ENCODE results near the gene IRF5.

Gene IRF5

GRCh38 chr7:128904381-128905197 lies 33.1 kb upstream of the IRF5 start:
- no peak overlapping the region for H3K4me3 ChIP-seq (ENCODE audit: insufficient read depth, low read length, poor library complexity, severe bottlenecking)
- no peaks in the 10 kb centered on the region for H3K9me2 ChIP-seq (replicated peaks; ENCODE audit: insufficient read depth, low read length)

GRCh38 chr7:128906001-128906765 lies 31.5 kb upstream of the IRF5 start:
- Histone ChIP-seq H3K4me2 (ENCODE audit: low read depth, low read length, poor library complexity, severe bottlenecking) (no peak overlapping the region), H4K20me1 (ENCODE audit: low read depth, low read length) (no peaks in the 10 kb centered on the region), H3F3A (ENCODE audit: insufficient read depth) (no peaks in the 10 kb centered on the region), H3K9ac (ENCODE audit: low read length) (no peak overlapping the region), H3K9me2 (replicated peaks; ENCODE audit: insufficient read depth, low read length) (no peaks in the 10 kb centered on the region), H3K27ac (ENCODE audit: low read depth, low read length) (no peak overlapping the region), H3K79me2 (ENCODE audit: insufficient read depth, low read length) (no peaks in the 10 kb centered on the region), H3K9me3 (ENCODE audit: insufficient read depth, low read length) (no peaks in the 10 kb centered on the region), H3K27me3 (ENCODE audit: low read length) (no peaks in the 10 kb centered on the region), H2AFZ (ENCODE audit: low read depth, low read length, severe bottlenecking) (no peak overlapping the region), H3K4me3 (ENCODE audit: insufficient read depth, low read length, poor library complexity, severe bottlenecking) (no peak overlapping the region), H3K36me3 (ENCODE audit: low read length) (no peaks in the 10 kb centered on the region)
- TF ChIP-seq EZH2phosphoT487 (conservative IDR thresholded peaks at IDR 0.05; ENCODE audit: low read length) (no peak), CTCF (IDR thresholded peaks at IDR 0.05; ENCODE audit: insufficient read depth, low read length, poor library complexity, severe bottlenecking) (no peak)

More at GRCh38 chr7:128904381-128905197, 33.1 kb upstream of the IRF5 start:
- Histone ChIP-seq H3K9me3 (ENCODE audit: insufficient read depth, low read length) (0 out of 2 replicates have a peak, but pooled peaks cover 10% of the 10 kb centered on the region), H3K27me3 (ENCODE audit: low read length) (no peaks in the 10 kb centered on the region), H3K27ac (ENCODE audit: low read depth, low read length) (no peak overlapping the region), H4K20me1 (ENCODE audit: low read depth, low read length) (no peaks in the 10 kb centered on the region), H3K36me3 (ENCODE audit: low read length) (no peaks in the 10 kb centered on the region), H2AFZ (ENCODE audit: low read depth, low read length, severe bottlenecking) (no peak overlapping the region), H3F3A (ENCODE audit: insufficient read depth) (no peaks in the 10 kb centered on the region), H3K4me2 (ENCODE audit: low read depth, low read length, poor library complexity, severe bottlenecking) (no peak overlapping the region), H3K9ac (ENCODE audit: low read length) (no peak overlapping the region), H3K79me2 (ENCODE audit: insufficient read depth, low read length) (no peaks in the 10 kb centered on the region)
- TF ChIP-seq EZH2phosphoT487 (conservative IDR thresholded peaks at IDR 0.05; ENCODE audit: low read length): no peak
- peak; percentile 71 for TF ChIP-seq CTCF (IDR thresholded peaks at IDR 0.05; ENCODE audit: insufficient read depth, low read length, poor library complexity, severe bottlenecking)

- H3K36me3 ChIP-seq (ENCODE audit: low read length): no peaks in the 10 kb centered on the region
- H3K27ac ChIP-seq (ENCODE audit: low read depth, low read length): no peak overlapping the region
- H3K79me2 ChIP-seq (ENCODE audit: insufficient read depth, low read length): no peaks in the 10 kb centered on the region
- no peaks in the 10 kb centered on the region for H3K27me3 ChIP-seq (ENCODE audit: low read length)
- TF ChIP-seq EZH2phosphoT487 (conservative IDR thresholded peaks at IDR 0.05; ENCODE audit: low read length) (no peak), CTCF (IDR thresholded peaks at IDR 0.05; ENCODE audit: insufficient read depth, low read length, poor library complexity, severe bottlenecking) (no peak)
- H3K4me2 ChIP-seq (ENCODE audit: low read depth, low read length, poor library complexity, severe bottlenecking): no peak overlapping the region
- H4K20me1 ChIP-seq (ENCODE audit: low read depth, low read length): no peaks in the 10 kb centered on the region
- H3F3A ChIP-seq (ENCODE audit: insufficient read depth): no peaks in the 10 kb centered on the region
- H3K9me3 ChIP-seq (ENCODE audit: insufficient read depth, low read length): no peaks in the 10 kb centered on the region
- H2AFZ ChIP-seq (ENCODE audit: low read depth, low read length, severe bottlenecking): no peak overlapping the region
- H3K9me2 ChIP-seq (replicated peaks; ENCODE audit: insufficient read depth, low read length): no peaks in the 10 kb centered on the region
- no peak overlapping the region for H3K4me3 ChIP-seq (ENCODE audit: insufficient read depth, low read length, poor library complexity, severe bottlenecking)
- no peak overlapping the region for H3K9ac ChIP-seq (ENCODE audit: low read length)
Observed at GRCh38 chr7:128906766-128907559, 30.8 kb upstream of the IRF5 start.
